ENCODE results near the gene SCIMP.
"Not testable (repeated sequence)": the region's sequence is repeated elsewhere in the genome, so short reads cannot be mapped to it uniquely, and the experiment has no call there.

The SCIMP gene

DNA sequence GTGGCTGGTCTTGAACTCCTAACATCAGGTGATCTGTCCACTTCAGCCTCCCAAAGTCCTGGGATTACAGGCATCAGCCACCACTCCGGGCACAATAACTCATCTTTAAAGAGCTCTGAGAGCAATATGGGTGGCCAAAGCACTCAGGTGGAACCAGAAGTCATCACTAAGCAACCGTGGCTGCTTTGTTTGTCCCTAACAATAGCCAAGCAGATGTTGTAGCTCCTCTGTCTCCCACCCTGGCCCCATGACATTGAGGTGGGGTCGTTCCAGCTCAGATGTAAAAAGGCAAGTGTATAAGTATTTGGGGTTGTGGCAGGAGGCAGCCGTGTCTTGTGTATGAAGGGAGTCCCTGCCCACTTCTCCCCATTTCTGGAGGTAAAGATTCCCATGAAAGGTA lies 3.7 kb upstream of the SCIMP start:
- no peak overlapping the region for H3K4me3 ChIP-seq (replicated peaks; ENCODE audit: low read depth, low read length)
- no peak for DNase-seq (ENCODE audit: low read depth)
- TF ChIP-seq, protein P1, sequence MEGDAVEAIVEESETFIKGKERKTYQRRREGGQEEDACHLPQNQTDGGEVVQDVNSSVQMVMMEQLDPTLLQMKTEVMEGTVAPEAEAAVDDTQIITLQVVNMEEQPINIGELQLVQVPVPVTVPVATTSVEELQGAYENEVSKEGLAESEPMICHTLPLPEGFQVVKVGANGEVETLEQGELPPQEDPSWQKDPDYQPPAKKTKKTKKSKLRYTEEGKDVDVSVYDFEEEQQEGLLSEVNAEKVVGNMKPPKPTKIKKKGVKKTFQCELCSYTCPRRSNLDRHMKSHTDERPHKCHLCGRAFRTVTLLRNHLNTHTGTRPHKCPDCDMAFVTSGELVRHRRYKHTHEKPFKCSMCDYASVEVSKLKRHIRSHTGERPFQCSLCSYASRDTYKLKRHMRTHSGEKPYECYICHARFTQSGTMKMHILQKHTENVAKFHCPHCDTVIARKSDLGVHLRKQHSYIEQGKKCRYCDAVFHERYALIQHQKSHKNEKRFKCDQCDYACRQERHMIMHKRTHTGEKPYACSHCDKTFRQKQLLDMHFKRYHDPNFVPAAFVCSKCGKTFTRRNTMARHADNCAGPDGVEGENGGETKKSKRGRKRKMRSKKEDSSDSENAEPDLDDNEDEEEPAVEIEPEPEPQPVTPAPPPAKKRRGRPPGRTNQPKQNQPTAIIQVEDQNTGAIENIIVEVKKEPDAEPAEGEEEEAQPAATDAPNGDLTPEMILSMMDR (IDR thresholded peaks at IDR 0.05; ENCODE audit: low read length, missing control alignments): no peak

DNA sequence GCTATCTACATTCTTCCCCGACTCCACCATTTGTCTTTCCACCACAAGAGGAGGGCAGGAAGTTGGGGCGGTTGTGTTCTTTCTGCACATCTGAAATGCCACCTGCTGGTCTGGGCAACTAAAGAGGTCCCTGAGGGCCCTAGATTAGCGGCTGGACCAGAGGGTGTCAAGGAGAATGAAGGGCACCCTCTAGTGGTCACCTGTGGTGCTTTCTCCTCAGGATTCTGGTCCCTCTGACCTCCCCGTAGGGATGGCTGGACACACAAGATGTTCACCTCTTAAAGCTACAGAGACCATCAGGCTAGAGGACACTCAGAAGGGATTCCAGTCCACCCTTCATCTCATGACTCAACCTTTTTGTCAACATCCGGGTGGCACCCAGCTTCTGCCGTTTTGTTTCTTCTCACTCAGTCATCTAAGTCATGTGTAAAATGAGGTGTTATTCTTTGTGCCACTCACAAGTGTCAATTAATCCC lies 2.9 kb upstream of the SCIMP start:
- H3K4me3 ChIP-seq (replicated peaks; ENCODE audit: low read depth, low read length): no peak overlapping the region
- peak; percentile 65 for DNase-seq (ENCODE audit: low read depth)
- TF ChIP-seq, protein P1 (IDR thresholded peaks at IDR 0.05; ENCODE audit: low read length, missing control alignments): peak; percentile 69

DNA sequence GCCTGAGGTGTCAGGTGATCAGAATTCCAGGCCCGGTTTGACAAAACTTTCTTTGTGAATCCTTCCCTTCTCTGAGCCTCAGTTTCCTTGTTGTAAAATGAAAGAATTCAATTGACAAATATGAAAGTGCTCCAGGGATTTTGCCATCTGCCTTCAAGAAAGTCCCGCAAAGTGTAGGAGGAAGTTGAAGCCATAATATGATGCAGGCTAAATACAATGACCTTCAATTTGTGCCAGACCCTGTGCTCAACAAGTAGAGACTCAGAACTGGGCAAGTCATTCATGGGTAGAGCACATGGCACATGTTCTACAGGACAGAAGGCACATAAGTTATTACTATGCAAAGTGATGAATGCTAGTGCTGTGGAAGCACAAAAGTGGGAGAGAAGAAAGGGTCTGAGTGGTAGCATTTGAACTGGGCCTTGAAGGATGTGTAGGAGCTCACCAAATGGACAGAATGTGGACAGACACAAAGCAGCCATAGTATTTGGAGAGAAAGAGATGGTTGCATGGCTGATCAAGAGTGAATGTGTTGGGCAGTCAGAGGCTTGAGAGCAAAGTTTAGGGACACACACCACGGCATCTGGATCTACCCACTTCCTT lies 2.4 kb upstream of the SCIMP start:
- TF ChIP-seq, protein P1 (IDR thresholded peaks at IDR 0.05; ENCODE audit: low read length, missing control alignments): no peak
- DNase-seq (ENCODE audit: low read depth): no peak
- no peak overlapping the region for H3K4me3 ChIP-seq (replicated peaks; ENCODE audit: low read depth, low read length)

DNA sequence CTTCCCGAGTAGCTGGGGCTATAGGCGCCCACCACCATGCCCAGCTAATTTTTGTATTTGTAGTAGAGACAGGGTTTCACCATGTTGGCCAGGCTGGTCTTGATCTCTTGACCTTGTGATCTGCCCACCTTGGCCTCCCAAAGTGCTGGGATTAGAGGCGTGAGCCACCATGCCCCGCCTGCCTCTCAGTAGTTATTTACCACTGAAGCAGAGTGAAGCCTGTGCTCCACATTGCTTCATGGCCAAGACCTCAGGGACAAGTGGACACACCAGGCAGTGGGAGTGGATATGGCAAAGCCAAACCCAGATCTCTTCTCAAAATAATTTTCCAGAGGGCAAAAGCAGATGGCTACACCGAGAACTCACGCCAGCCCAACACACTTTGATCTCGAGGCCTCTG lies 1.2 kb downstream of the SCIMP start:
- not testable (repeated sequence) for DNase-seq (ENCODE audit: low read depth); H3K4me3 ChIP-seq (replicated peaks; ENCODE audit: low read depth, low read length)

DNA sequence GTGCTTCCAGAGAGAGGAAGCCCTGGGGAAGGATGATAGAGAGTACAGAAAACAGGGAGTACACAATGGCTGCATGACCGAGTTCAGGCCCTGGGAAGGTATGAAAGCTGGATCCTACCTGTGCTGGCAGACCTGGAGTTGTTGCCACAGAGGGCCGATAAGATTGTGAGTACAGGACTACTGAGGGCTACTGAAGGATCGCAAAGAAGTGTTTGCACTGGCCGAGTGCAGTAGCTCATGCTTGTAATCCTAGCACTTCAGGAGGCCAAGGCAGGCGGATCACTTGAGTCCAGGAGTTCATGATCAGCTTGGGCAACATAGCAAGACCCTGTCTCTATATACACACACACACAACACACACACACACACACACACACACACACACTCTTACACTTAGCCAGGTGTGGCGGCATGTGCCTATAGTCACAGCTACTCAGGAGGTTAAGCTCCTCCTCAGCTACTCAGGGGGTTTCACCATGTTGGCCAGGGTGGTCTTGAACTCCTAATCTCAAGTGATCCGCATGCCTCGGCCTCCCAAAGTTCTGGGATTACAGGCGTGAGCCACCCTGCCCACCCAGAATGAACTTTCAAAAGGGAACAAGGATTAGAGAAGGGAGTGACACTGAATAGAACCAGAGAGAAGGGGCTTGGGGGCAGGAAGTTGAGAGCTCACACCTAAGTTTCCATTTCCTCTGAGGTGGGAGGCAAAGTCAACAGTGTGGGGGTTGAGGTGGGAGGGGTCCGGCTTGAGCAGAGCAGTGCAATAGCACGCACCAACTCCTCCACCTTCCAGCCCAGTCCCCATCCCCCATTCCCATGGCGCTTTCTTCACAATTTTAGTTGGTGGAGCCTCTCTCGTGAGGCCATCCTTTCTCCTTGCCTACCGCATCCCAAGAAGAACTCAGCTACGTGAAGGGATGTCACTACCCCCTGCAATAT lies 7.5 kb downstream of the SCIMP start:
- DNase-seq (ENCODE audit: low read depth): no peak
- no peak overlapping the region for H3K4me3 ChIP-seq (replicated peaks; ENCODE audit: low read depth, low read length)
- TF ChIP-seq, protein P1 (IDR thresholded peaks at IDR 0.05; ENCODE audit: low read length, missing control alignments): no peak

DNA sequence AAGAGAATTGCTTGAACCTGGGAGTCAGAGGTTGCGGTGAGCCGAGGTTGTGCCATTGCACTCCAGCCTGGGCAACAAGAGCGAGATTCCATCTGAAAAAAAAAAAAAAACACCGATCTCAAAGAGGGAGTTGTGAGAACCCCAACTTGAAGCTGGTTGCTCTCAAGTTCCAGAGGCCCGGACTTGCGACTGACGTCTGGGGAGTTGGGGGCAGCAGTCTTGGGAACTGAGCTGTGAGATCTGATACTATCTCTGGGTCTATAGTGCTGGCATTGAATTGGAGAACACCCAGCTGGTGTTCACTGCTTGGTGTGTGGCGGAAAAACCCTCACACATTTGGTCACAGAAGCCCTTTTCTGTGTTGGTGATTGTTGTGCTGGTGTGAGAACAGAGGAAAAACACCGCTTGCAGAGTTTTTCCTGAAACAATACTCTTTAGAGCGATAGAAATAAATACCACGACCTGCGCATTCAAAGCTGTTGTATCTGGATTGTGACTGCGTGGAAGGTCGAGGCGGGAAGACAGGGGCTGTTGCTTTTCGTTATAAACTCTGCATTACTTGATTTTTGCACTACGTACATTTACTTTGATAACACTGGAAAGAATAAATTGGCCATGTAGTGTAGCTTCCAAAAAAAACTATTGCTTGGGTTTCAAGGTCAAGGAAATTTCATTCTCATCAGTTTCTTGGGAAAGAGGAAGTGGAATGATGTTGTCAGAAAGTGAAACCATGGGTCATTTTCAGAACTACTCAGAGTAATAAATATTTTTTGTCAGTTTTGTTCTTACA lies 8.8 kb downstream of the SCIMP start:
- no peak for DNase-seq (ENCODE audit: low read depth)
- H3K4me3 ChIP-seq (replicated peaks; ENCODE audit: low read depth, low read length): no peak overlapping the region
- TF ChIP-seq, protein P1 (IDR thresholded peaks at IDR 0.05; ENCODE audit: low read length, missing control alignments): no peak

DNA sequence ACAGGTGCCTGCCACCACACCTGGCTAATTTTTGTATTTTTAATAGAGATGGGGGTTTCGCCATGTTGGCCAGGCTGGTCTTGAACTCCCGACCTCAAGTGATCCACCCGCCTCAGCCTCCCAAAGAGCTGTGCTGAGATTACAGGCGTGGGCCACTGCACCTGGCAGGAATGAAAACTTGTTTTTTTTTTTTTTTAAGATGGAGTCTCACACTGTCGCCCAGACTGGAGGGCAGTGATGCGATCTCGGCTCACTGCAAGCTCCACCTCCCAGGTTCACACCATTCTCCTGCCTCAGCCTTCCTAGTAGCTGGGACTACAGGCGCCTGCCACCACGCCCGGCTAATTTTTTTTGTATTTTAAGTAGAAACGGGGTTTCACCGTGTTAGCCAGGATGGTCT lies 12.7 kb downstream of the SCIMP start:
- DNase-seq (ENCODE audit: low read depth); H3K4me3 ChIP-seq (replicated peaks; ENCODE audit: low read depth, low read length): not testable (repeated sequence)
